GM21526 (cell line): ENCODE data around the gene ELL.

Source experiments
- ATAC-seq: cut with Tn5 transposase; IDR thresholded peaks from one replicate; pipeline ENCODE4 v1.9.1; 2021; ENCODE audit warnings: moderate library complexity; ENCODE audit not compliant: unreplicated experiment, low FRiP score

Gene ELL

DNA sequence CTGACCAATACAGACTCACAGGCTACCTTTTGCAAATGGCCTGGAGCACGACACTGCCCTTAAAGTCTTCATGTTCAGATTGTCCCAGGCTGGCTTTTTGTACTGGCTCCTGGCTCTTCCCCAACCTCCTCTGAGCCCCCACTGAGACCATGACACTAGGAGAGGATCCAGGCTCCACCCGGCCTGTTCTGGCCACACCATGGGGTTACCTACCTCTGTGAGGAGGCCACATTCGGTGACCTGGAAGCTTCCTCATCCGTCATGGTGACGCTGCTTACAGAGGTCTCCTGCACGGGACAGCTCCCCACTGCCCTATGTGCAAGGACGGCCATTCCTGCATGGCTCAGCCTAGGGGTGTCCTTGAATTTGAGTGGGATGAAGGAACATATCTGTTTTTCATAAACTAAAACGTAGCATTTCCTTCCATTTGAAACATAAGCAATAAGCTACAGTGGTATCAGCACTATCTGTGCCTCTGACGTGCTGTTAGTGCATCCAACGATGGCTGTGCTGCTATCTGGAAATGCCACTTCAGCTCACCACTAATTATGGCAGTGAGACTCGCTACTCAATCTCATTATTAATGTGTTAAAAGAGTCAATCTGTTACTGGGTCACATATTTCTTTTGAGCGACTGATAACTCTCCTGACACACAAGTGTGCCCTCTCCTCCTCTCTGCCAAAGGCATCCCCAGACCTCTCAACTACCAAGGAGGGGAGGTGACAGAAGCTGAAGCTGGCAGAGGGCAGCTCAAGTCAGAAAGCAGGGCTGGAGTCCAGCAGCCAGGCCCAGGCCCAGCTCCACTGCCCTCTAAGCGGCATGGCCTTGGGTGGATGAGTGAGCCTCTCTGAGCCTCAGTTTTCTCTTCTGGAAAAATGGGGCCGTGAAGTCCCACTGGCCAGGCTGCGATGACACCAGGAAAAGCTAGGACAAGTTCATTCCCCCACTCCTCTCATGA is 29.6 kb downstream of the ELL start:
- ATAC-seq: no peak

DNA sequence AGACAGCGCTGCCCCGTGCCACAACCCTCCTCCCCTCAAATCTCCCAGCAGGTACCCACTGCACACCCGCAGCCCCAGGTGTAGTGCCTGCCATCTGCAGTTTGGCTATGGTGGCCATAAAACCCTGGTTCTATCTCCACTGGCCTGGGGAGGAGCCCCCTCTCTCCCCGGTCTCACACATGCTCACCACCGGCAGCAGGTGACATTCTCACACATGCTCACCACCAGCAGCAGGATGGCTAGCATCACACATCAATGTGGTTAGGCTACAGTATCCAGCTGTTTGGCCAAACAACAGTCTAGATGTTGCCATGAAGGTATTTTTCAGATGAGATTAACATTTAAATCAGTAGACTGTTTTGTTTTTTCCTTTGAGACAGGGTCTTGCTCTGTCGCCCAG is 31.1 kb downstream of the ELL start:
- ATAC-seq: no peak

DNA sequence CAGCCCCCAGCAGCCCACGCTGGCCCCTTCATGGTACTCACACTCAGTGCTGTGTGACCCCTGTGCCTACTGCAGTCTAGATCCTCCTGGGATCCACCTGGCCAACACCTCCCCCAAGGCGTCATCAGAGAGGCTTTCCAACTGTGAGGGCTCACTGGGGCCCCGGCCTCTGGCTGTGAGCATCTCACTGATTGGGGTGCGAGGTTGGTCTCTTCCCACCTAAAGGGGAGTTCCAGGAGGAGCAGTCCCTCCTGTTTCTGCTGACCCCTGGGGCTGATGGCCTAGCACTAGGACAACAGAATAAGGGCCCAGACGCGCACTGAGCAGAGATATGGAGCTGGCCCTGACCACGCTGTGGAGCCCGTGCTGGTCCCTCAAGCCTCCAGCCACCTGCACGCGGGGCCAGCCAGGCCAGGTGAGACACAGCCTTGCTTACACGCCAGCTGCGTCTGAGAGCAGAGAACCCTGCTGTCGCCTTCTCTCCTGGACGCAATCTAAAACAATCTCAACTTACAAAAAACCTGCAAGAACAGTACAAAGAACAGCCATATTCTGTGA is 32.2 kb downstream of the ELL start:
- ATAC-seq: no peak

GRCh38 chr19:18488838-18489626 is 32.8 kb downstream of the ELL start:
- no peak for ATAC-seq

- ATAC-seq: no peak
Observed at GRCh38 chr19:18488403-18488723, 33.5 kb downstream of the ELL start.

GRCh38 chr19:18487576-18488402 is 34.1 kb downstream of the ELL start:
- no peak for ATAC-seq

DNA sequence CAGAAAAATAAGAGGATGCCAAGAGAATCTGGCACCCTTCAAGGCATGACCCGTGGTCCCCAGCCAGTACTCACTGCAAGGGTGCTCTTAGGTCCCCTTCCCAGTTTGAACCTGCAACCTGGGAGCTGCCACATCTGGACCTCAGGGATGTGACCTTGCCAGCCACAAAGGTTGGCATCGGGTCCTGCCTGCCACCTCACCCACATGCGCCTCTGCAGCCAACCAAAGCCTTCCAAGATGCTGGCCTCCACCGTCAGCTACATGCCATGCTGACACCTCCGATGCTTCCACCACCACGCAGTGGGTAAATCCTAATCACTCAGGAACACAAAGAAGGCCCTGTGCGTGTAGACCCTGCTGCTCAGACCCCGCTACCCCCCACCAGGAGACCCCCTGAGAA is 35.1 kb downstream of the ELL start:
- no peak for ATAC-seq

GRCh38 chr19:18484992-18485391 is 36.9 kb downstream of the ELL start:
- no peak for ATAC-seq

GRCh38 chr19:18483119-18483890 is 38.6 kb downstream of the ELL start:
- ATAC-seq: no peak

GRCh38 chr19:18481505-18482222 is 40.2 kb downstream of the ELL start:
- no peak for ATAC-seq

DNA sequence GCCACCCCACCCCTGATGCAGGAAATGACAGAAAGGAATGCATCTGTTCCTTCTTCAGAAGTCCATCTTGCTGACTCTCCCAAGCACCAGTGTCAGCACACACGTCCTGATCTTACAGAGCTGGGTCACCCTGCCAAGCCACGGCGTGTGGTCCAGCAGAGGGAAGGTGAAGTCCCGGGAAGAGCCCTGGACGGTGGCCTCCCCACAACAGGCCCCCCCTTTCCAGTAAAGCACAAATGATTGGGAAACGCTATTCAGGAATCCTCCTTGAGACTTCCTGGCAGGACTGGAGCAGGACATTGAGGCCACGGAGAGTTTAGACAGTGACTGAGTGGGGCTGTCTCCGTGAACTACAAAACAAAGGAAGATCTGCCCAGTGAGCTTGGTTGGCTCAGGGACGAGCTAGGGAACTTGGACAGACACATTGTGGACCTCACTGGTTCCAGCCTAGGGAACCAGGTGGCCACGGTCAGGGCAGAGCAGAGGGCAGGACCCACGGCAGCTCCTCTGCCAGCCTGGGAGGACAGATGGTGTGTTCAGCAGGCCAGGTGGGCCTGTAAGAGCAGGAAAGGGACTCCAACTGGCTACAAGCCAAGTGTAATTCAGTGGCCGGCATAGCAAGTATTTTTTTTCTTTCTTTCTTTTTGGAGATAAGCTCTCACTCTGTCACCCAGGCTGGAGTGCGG is 41.7 kb downstream of the ELL start:
- no peak for ATAC-seq

DNA sequence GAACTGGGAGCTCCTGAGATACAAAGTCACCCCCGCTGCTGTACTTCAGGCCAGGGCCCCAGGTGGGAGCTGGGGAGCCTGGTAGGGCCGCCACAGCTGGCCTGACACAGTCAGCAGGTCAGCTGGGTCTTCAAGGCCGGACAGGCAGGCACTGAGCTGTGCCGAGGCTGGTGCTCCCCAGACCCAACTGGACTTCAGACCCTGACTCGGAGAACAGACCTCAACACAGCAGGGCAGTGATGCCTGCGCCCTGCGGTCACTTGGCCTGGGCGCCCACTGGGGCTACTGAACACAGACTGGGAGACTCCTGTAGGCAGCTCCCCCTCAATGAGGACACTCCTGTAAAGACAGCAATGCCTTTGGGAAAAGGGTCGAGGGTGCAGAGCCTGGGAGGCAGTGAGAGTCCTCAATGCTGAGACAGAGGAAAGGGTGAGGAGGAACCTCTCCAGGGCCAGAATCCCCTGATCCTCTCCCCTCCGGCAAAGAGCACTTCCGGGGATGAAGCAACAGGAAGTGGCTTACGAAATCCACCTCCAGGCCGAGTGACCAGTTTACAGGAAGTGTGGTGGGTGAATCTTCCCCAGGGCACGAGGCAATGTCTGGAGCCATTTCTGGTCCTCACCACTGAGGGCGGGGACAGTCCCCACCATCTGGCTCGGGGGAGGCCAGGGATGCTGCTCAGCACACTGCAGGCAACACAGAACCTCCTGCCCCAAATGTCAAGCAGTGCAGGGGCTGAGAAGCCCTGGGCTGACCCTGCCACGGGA is 43.1 kb downstream of the ELL start:
- no peak for ATAC-seq

DNA sequence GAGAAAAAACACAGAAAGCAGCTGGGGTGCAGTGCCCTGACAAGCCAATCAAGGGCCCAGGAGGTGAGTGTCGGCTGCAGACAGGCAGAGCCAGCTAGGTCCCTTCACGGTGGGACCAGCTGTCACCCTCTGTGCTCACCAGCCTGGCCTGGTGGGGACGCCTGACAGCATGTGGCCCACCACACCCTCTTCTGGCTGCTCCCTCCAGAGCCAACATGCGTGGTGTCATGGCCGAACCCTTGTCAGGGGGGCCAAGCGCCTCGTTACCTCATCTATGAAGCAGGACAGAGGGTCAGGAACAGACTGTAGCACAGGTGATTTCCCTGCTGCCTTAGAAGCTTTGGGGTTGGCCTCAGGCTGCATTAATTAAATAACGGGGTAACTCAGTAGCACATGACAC is 43.9 kb downstream of the ELL start:
- ATAC-seq: no peak

- no peak for ATAC-seq
Observed at GRCh38 chr19:18477042-18477779, 44.7 kb downstream of the ELL start.

GRCh38 chr19:18476507-18477041 is 45.3 kb downstream of the ELL start:
- no peak for ATAC-seq

DNA sequence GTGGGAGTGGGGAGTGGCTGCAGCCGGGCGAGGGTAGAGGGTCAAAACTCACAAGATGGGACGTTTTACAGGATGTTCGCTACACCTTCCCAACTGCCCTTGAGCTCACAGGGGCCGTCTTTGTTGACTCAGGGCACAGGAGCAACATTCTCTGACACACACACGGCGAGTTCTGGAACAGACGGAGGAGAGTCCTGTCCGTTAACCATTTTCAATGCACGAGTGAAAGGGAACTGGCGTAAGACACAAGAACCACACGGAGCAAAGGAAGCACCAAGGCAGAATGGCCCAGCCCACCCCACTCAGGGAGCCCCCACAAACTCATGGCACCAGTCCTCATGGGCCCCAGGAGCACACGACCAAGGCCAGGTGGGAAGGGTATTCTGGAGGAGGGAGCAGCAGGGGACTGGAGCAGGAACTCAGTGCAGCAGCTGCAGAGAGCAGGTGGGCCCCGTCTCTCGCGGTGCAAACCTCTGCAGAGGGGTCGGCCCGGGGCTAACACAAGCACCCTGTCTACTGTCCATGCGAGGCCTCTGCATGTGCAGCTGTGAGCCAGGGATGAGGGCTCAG is 46.0 kb downstream of the ELL start:
- no peak for ATAC-seq

- no peak for ATAC-seq
Observed at GRCh38 chr19:18475004-18475453, 46.8 kb downstream of the ELL start.
